ENCODE data around the gene SPARC. TPM values are rescaled to one million over a fixed set of nuclear protein-coding genes. Genes with fewer than 3 reads are reported as not detected.

Gene SPARC
- total RNA-seq, 2 donors from 2014 or later, result 76.0 to 168 TPM

DNA sequence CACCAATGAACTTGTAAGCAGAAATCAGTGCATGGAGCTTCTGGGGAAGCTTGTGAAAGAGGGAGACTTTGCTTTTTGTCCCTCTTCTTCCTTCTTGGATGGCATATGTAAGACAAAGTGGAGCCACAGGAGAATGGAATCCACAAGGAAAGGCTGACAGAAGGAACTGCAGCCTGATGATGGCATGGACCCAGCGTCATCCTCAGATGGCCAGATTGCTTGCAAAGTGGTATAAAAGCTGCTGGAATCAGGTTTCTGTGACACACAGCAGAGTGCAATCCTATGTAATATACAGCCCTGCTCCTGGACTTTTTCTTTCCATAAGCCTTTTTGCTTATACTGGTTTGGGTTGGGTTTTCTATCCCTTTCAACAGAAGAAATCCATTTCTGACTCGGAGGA lies 31.4 kb upstream of the SPARC start:
- Histone ChIP-seq H3K27me3 (no peaks in the 10 kb centered on the region), H3K4me1 (no peaks in the 10 kb centered on the region), H3K9me3 (no peaks in the 10 kb centered on the region), H3K27ac (no peak overlapping the region), H3K4me3 (no peak overlapping the region), H3K36me3 (replicated peaks in 1 of 2; ENCODE audit: insufficient read depth in 1 of 2, low read depth in 2 of 2) (no peaks in the 10 kb centered on the region)
- 63 to 69% methylated on average over 2 of the region's 2 CpGs for WGBS, 2 donors
- DNase-seq (no peak), ATAC-seq (no peak)
- TF ChIP-seq POLR2A (IDR thresholded peaks at IDR 0.05), result no peak
- TF ChIP-seq, protein P1, sequence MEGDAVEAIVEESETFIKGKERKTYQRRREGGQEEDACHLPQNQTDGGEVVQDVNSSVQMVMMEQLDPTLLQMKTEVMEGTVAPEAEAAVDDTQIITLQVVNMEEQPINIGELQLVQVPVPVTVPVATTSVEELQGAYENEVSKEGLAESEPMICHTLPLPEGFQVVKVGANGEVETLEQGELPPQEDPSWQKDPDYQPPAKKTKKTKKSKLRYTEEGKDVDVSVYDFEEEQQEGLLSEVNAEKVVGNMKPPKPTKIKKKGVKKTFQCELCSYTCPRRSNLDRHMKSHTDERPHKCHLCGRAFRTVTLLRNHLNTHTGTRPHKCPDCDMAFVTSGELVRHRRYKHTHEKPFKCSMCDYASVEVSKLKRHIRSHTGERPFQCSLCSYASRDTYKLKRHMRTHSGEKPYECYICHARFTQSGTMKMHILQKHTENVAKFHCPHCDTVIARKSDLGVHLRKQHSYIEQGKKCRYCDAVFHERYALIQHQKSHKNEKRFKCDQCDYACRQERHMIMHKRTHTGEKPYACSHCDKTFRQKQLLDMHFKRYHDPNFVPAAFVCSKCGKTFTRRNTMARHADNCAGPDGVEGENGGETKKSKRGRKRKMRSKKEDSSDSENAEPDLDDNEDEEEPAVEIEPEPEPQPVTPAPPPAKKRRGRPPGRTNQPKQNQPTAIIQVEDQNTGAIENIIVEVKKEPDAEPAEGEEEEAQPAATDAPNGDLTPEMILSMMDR (IDR thresholded peaks at IDR 0.05), result no peak
- intact Hi-C loops (cut with DNase I), result no loop called here

DNA sequence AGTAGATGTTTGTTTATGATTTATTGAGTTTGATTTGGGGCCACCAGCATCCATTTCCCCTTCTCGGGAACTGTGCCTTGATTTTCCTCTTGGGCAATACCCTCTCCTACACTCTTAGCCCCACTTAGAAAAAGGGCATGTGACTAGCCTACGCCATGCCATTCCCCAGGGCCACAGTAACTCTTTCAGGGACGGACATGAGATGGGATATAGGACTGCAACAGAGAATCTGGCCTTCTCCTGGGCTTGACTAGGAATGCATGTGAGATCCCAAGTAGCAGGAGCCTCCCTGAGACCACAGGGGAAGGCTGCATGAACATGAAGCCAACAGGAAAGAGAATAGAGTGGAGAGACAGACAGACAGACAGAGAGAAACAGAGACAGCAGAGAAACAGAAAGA lies 30.7 kb upstream of the SPARC start:
- no peaks in the 10 kb centered on the region for H3K4me1 ChIP-seq
- DNase-seq, result no peak
- no peaks in the 10 kb centered on the region for H3K27me3 ChIP-seq
- H3K36me3 ChIP-seq (replicated peaks in 1 of 2; ENCODE audit: insufficient read depth in 1 of 2, low read depth in 2 of 2), result no peaks in the 10 kb centered on the region
- no peak overlapping the region for H3K27ac ChIP-seq
- ATAC-seq, result no peak
- no peaks in the 10 kb centered on the region for H3K9me3 ChIP-seq
- no peak overlapping the region for H3K4me3 ChIP-seq
- TF ChIP-seq, protein P1 (IDR thresholded peaks at IDR 0.05), result no peak
- no peak for TF ChIP-seq POLR2A (IDR thresholded peaks at IDR 0.05)
- 42 to 50% methylated on average over 3 of the region's 3 CpGs for WGBS, 2 donors
- intact Hi-C loops (cut with DNase I), result no loop called here

DNA sequence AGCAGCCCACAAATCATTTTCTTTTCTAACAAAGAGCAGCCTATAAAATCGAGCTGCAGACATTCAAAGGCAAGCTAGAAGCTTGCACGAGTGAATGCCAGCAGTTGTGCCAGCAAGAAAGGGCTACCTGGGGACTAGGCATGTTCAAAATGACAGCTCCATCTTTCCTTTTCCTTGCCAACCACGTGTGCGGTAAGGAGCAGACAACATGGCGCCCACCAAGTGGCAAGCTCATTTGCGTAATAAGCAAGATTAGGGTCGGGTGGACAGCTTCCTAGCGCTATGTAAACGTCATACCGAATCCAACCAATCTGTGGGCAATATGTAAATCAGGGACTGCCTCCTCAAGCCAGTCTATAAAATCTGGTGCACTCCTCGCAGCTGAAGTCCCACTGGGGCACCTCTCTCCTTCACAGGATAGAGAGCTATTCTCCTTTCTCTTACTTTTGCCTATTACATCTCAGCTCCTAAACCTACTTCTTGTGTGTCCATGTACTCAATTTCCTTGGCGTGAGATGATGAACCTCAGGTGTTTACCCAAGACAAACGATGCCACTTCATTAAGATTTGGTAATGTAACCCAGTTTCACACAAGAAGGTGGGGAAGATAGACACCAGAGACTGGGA lies 22.5 kb upstream of the SPARC start:
- Histone ChIP-seq H3K9me3 (no peaks in the 10 kb centered on the region), H3K4me1 (no peaks in the 10 kb centered on the region), H3K27ac (no peak overlapping the region), H3K27me3 (no peaks in the 10 kb centered on the region), H3K4me3 (no peak overlapping the region), H3K36me3 (replicated peaks in 1 of 2; ENCODE audit: insufficient read depth in 1 of 2, low read depth in 2 of 2) (no peaks in the 10 kb centered on the region)
- DNase-seq, result no peak
- 66 to 68% methylated on average over 13 of the region's 13 CpGs for WGBS, 2 donors
- no peak for ATAC-seq
- no peak for TF ChIP-seq POLR2A (IDR thresholded peaks at IDR 0.05)
- TF ChIP-seq, protein P1 (IDR thresholded peaks at IDR 0.05), result no peak
- intact Hi-C loops (cut with DNase I), result no loop called here

DNA sequence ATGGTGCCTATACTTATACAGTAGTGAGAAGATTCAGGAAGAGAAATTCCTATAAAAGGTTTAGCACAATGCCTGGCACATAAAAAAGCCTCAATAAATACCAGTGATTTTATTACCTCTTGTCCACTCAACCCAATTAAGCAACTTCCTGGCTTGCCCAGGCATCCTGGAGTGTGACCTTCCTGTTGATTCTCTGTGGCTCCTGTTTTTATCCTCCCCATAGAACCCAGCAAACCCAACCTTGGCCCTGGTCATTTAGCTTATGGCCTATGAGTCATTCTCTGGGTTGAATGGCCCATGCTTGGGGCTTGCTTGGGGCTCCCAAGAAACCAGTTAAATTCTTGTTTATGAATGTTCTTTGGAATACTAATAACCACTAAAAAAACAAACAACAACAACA lies 21.4 kb upstream of the SPARC start:
- Histone ChIP-seq H3K27me3 (no peaks in the 10 kb centered on the region), H3K4me3 (no peak overlapping the region), H3K27ac (no peak overlapping the region), H3K4me1 (no peaks in the 10 kb centered on the region), H3K36me3 (replicated peaks in 1 of 2; ENCODE audit: insufficient read depth in 1 of 2, low read depth in 2 of 2) (no peaks in the 10 kb centered on the region), H3K9me3 (no peaks in the 10 kb centered on the region)
- no peak for TF ChIP-seq POLR2A (IDR thresholded peaks at IDR 0.05)
- TF ChIP-seq, protein P1 (IDR thresholded peaks at IDR 0.05), result no peak
- no peak for DNase-seq
- ATAC-seq, result no peak
- intact Hi-C loops (cut with DNase I), result no loop called here

DNA sequence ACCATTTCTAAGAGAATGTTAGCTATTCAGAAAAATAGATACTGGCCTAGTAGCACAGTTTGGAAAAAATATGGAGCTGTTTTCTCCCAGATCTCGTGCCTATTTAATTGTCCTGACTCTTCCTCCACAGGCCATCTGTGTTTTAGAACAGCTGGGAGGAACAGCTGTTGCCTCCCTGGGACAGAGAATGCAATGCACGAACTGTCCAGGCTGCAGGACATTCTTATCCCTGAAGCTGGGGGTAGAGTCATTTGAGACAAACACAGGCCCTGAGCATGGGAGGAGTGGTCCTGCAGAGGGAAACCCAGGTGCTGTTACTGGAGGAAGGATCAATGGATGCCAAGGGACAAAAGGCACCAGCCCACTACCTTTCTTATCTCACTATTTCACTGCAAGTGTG lies 20.9 kb upstream of the SPARC start:
- intact Hi-C loops (cut with DNase I), result no loop called here
- DNase-seq (no peak), ATAC-seq (no peak)
- H3K4me1 ChIP-seq, result no peaks in the 10 kb centered on the region
- no peaks in the 10 kb centered on the region for H3K36me3 ChIP-seq (replicated peaks in 1 of 2; ENCODE audit: insufficient read depth in 1 of 2, low read depth in 2 of 2)
- H3K27me3 ChIP-seq, result no peaks in the 10 kb centered on the region
- WGBS, 2 donors, result 59 to 70% methylated on average over 2 of the region's 2 CpGs
- H3K4me3 ChIP-seq, result no peak overlapping the region
- no peak overlapping the region for H3K27ac ChIP-seq
- no peaks in the 10 kb centered on the region for H3K9me3 ChIP-seq
- no peak for TF ChIP-seq POLR2A (IDR thresholded peaks at IDR 0.05)
- TF ChIP-seq, protein P1 (IDR thresholded peaks at IDR 0.05), result no peak

Data from body of pancreas (tissue), 4 donors.